Measurements from ENCODE around the gene NEXN. TPM values are rescaled to one million over a fixed set of nuclear protein-coding genes. Genes with fewer than 3 reads are reported as not detected.
A peak's percentile ranks its signal among the peaks of the same experiment; 100 is the strongest.

NEXN gene
- polyA plus RNA-seq, 3 donors = 0.31 to 3.5 (median 3.0) TPM

GRCh38 chr1:77978293-77978968, 90.0 kb downstream of the NEXN start:
- H3K27me3 ChIP-seq (ENCODE audit: control insufficient read depth in 2 of 2, insufficient read depth in 2 of 2, low read length in 2 of 2) = no peaks in the 10 kb centered on the region
- H3K79me2 ChIP-seq (ENCODE audit: insufficient read depth, low read length) = peaks cover 79% of the 10 kb centered on the region
- H3K4me2 ChIP-seq (replicated peaks; ENCODE audit: extremely low read depth, low read length, poor library complexity, severe bottlenecking) = peak overlapping the region; percentile 97
- Mint-ChIP-seq H3K27ac (no peak overlapping the region), H3K36me3 (peaks cover 16% of the 10 kb centered on the region in 2 donors), H3K27me3 (ENCODE audit: low read depth in 3 of 3) (no peaks in the 10 kb centered on the region), H3K9me3 (no peaks in the 10 kb centered on the region), H3K4me3 (no peak overlapping the region), H3K4me1 (peaks cover 10% of the 10 kb centered on the region)
- peak overlapping the region; percentile 88 to 99 (median 97) for H3K4me3 ChIP-seq (replicated peaks in 1 of 3; ENCODE audit: low read depth in 2 of 3, low read length in 3 of 3)
- no peaks in the 10 kb centered on the region for H3K9me3 ChIP-seq (replicated peaks in 1 of 2; ENCODE audit: control insufficient read depth in 1 of 2, insufficient read depth in 1 of 2, low read length in 2 of 2)
- peak overlapping the region; percentile 84 for H2AFZ ChIP-seq (ENCODE audit: insufficient read depth, low read depth, low read length, poor library complexity, severe bottlenecking)
- 0% methylated on average over 14 of the region's 34 CpGs for WGBS (ENCODE audit: insufficient coverage)
- peaks cover 26 to 33% of the 10 kb centered on the region in 2 donors for H3K4me1 ChIP-seq (ENCODE audit: control insufficient read depth in 1 of 2, insufficient read depth in 2 of 2, low read length in 2 of 2)
- peak overlapping the region; percentile 98 for H3K9ac ChIP-seq (ENCODE audit: insufficient read depth, low read length, poor library complexity, severe bottlenecking)
- TF ChIP-seq, protein P1, sequence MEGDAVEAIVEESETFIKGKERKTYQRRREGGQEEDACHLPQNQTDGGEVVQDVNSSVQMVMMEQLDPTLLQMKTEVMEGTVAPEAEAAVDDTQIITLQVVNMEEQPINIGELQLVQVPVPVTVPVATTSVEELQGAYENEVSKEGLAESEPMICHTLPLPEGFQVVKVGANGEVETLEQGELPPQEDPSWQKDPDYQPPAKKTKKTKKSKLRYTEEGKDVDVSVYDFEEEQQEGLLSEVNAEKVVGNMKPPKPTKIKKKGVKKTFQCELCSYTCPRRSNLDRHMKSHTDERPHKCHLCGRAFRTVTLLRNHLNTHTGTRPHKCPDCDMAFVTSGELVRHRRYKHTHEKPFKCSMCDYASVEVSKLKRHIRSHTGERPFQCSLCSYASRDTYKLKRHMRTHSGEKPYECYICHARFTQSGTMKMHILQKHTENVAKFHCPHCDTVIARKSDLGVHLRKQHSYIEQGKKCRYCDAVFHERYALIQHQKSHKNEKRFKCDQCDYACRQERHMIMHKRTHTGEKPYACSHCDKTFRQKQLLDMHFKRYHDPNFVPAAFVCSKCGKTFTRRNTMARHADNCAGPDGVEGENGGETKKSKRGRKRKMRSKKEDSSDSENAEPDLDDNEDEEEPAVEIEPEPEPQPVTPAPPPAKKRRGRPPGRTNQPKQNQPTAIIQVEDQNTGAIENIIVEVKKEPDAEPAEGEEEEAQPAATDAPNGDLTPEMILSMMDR (IDR thresholded peaks at IDR 0.05) = no peak
- peak overlapping the region; percentile 97 to 100 for H3K27ac ChIP-seq (ENCODE audit: low read depth in 1 of 2, low read length in 2 of 2)
- peaks cover 39% of the 10 kb centered on the region for H4K20me1 ChIP-seq (ENCODE audit: insufficient read depth, low read length)
- intact Hi-C loops (cut with micrococcal nuclease) = loop anchor here in 1 of 2 donors (2.0 kb wide), 1 partner anchor 26 kb away; the partner anchor contains the start of gene DNAJB4
- H3K36me3 ChIP-seq (replicated peaks in 1 of 2; ENCODE audit: control insufficient read depth in 1 of 2, insufficient read depth in 2 of 2, low read length in 2 of 2) = peaks cover 9 to 20% of the 10 kb centered on the region in 2 donors
- DNase-seq = peak; percentile 78 to 87 (median 84)

DNA sequence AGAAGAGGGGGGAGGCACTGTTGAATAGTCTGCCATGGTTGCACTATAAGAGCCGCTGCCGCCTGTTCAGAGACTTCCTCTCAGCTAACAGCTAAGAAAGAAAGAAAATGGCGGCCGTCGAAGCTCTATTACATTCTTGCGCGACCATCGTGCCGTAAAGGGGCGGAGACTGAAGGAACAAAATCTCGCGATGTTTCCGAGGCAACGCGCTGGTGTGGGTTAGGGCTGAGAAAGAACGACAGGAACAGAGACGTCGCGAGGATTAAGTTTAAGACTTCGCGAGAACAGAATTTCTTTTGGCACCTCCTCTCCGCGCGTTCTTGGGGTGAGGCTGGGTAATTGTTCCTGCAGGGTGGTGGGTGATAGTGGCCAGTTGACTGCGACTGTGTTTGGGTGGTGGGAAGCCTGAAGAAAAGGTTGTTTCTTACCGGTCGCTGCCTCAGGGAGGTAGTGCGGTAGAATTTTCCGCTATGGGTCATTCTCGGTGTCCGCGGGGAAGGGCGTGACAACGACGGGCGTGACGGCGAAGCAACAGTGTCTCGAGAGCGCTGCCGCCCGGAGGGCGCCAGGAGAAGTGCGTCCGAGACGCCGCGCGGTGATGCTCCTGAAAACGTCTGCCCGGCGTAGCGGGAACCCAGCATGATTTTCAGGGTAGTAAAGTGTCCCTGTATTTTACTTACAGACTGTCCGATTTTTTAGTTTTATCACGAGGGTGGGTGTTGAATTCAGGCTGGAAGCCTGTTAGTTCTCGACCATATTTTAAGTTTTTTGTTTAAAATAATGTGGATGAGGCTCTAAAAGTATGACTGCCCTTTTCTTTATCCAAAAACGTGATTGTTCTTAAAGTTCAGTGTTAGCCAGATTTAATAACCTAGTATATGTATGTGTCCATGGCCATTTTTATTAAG, 90.8 kb downstream of the NEXN start, which contains the start of gene FUBP1:
Gene FUBP1 (minus strand): TSS at position 104 of the 908 bp plus-strand sequence. CDS start 68 bp downstream, at position 36.
- WGBS (ENCODE audit: insufficient coverage) = under 1% methylated on average over 56 of the region's 57 CpGs

More for the DNA sequence above, 90.8 kb downstream of the NEXN start, which contains the start of gene FUBP1:
- peak within 1 kb of the TSS; percentile 97 for H3K4me2 ChIP-seq (replicated peaks; ENCODE audit: extremely low read depth, low read length, poor library complexity, severe bottlenecking)
- peak within 1 kb of the TSS; percentile 84 for H2AFZ ChIP-seq (ENCODE audit: insufficient read depth, low read depth, low read length, poor library complexity, severe bottlenecking)
- Mint-ChIP-seq H3K4me3 (no peak within 1 kb of the TSS), H3K9me3 (no peaks in the 10 kb centered on the region), H3K27me3 (ENCODE audit: low read depth in 3 of 3) (no peaks in the 10 kb centered on the region), H3K27ac (no peak within 1 kb of the TSS), H3K4me1 (peaks cover 10% of the 10 kb centered on the region), H3K36me3 (peaks cover 15 to 16% of the 10 kb centered on the region in 2 donors)
- H3K27ac ChIP-seq (ENCODE audit: low read depth in 1 of 2, low read length in 2 of 2) = peak within 1 kb of the TSS; percentile 97 to 100
- DNase-seq = peak; percentile 98 to 99 (median 99)
- peak within 1 kb of the TSS; percentile 88 to 99 (median 97) for H3K4me3 ChIP-seq (replicated peaks in 1 of 3; ENCODE audit: low read depth in 2 of 3, low read length in 3 of 3)
- H4K20me1 ChIP-seq (ENCODE audit: insufficient read depth, low read length) = peaks cover 32% of the 10 kb centered on the region
- H3K4me1 ChIP-seq (ENCODE audit: control insufficient read depth in 1 of 2, insufficient read depth in 2 of 2, low read length in 2 of 2) = peaks cover 26 to 33% of the 10 kb centered on the region in 2 donors
- TF ChIP-seq, protein P1 (IDR thresholded peaks at IDR 0.05) = peak; percentile 76
- H3K9ac ChIP-seq (ENCODE audit: insufficient read depth, low read length, poor library complexity, severe bottlenecking) = peak within 1 kb of the TSS; percentile 98
- no peaks in the 10 kb centered on the region for H3K9me3 ChIP-seq (replicated peaks in 1 of 2; ENCODE audit: control insufficient read depth in 1 of 2, insufficient read depth in 1 of 2, low read length in 2 of 2)
- peaks cover 71% of the 10 kb centered on the region for H3K79me2 ChIP-seq (ENCODE audit: insufficient read depth, low read length)
- intact Hi-C loops (cut with micrococcal nuclease) = loop anchor here in 1 of 2 donors (2.0 kb wide), 1 partner anchor 26 kb away; the partner anchor contains the start of gene DNAJB4
- H3K36me3 ChIP-seq (replicated peaks in 1 of 2; ENCODE audit: control insufficient read depth in 1 of 2, insufficient read depth in 2 of 2, low read length in 2 of 2) = peaks cover 9 to 20% of the 10 kb centered on the region in 2 donors
- no peaks in the 10 kb centered on the region for H3K27me3 ChIP-seq (ENCODE audit: control insufficient read depth in 2 of 2, insufficient read depth in 2 of 2, low read length in 2 of 2)

Data from CD14-positive monocyte (primary cell).